ENCODE results near the gene NRDC.

NRDC gene

GRCh38 chr1:51870603-51871350, 7.8 kb downstream of the NRDC start:
- ChIA-PET POLR2A (no interaction called here), CTCF (no interaction called here)
- TF ChIP-seq PRDM1 (tag by site-specific recombination; IDR thresholded peaks at IDR 0.05) (peak; percentile 36; the same call in 1 of the 2 replicates), ZNF324 (tag by site-specific recombination; IDR thresholded peaks at IDR 0.05) (no peak), ZNF548 (tag by site-specific recombination; IDR thresholded peaks at IDR 0.05) (no peak), YY2 (tag by site-specific recombination; IDR thresholded peaks at IDR 0.05) (no peak), ZBTB17 (tag by site-specific recombination; IDR thresholded peaks at IDR 0.05) (peak; percentile 50)
- Histone ChIP-seq H3K4me1 (ENCODE audit: control insufficient read depth, insufficient read depth, low read length) (no peaks in the 10 kb centered on the region), H3K4me3 (ENCODE audit: low read depth, low read length) (no peak overlapping the region), H3K9me3 (ENCODE audit: control insufficient read depth, insufficient read depth, low read depth, low read length) (no peaks in the 10 kb centered on the region), H3K36me3 (ENCODE audit: control insufficient read depth in 2 of 2, insufficient read depth in 1 of 2, low read length in 2 of 2) (peaks cover 0 to 9% of the 10 kb centered on the region in 2 experiments; a peak in 1 of 3 replicates), H3K27ac (ENCODE audit: extremely low read depth, low read depth, low read length) (no peak overlapping the region)

GRCh38 chr1:51867479-51868232, 10.9 kb downstream of the NRDC start:
- Histone ChIP-seq H3K9me3 (ENCODE audit: control insufficient read depth, insufficient read depth, low read depth, low read length) (no peaks in the 10 kb centered on the region), H3K4me1 (ENCODE audit: control insufficient read depth, insufficient read depth, low read length) (no peaks in the 10 kb centered on the region), H3K27ac (ENCODE audit: extremely low read depth, low read depth, low read length) (no peak overlapping the region), H3K36me3 (ENCODE audit: control insufficient read depth in 2 of 2, insufficient read depth in 1 of 2, low read length in 2 of 2) (peaks cover 0 to 4% of the 10 kb centered on the region in 2 experiments; a peak in 1 of 3 replicates), H3K4me3 (ENCODE audit: low read depth, low read length) (no peak overlapping the region)
- POLR2A ChIA-PET: no interaction called here
- CTCF ChIA-PET: interaction anchor here (0.7 kb wide), 1 partner anchor 9 kb away, joined by 3 read pairs; no protein-coding TSS in a partner anchor
- TF ChIP-seq ZNF488 (tag by site-specific recombination; IDR thresholded peaks at IDR 0.05) (no peak), ZNF175 (tag by site-specific recombination; IDR thresholded peaks at IDR 0.05) (no peak), BCL11B (tag by site-specific recombination; IDR thresholded peaks at IDR 0.05; ENCODE audit: low read depth) (no peak), ZEB2 (tag by site-specific recombination; IDR thresholded peaks at IDR 0.05) (no peak), ZNF518A (tag by site-specific recombination; conservative IDR thresholded peaks at IDR 0.05; ENCODE audit: low read depth) (no peak), SCRT2 (tag by site-specific recombination; IDR thresholded peaks at IDR 0.05) (0 out of 2 replicates have a peak, but pooled peaks have one; percentile 22), ZNF214 (tag by site-specific recombination; IDR thresholded peaks at IDR 0.05; ENCODE audit: borderline replicate concordance) (no peak)

GRCh38 chr1:51863384-51863783, 15.1 kb downstream of the NRDC start:
- Histone ChIP-seq H3K36me3 (ENCODE audit: control insufficient read depth in 2 of 2, insufficient read depth in 1 of 2, low read length in 2 of 2) (peaks cover 0 to 4% of the 10 kb centered on the region in 2 experiments; a peak in 1 of 3 replicates), H3K4me3 (ENCODE audit: low read depth, low read length) (no peak overlapping the region), H3K9me3 (ENCODE audit: control insufficient read depth, insufficient read depth, low read depth, low read length) (no peaks in the 10 kb centered on the region), H3K4me1 (ENCODE audit: control insufficient read depth, insufficient read depth, low read length) (no peaks in the 10 kb centered on the region), H3K27ac (ENCODE audit: extremely low read depth, low read depth, low read length) (no peak overlapping the region)
- POLR2A ChIA-PET: no interaction called here
- no peak for TF ChIP-seq ZBTB10 (tag by site-specific recombination; IDR thresholded peaks at IDR 0.05)
- no peak for TF ChIP-seq ZNF555 (tag by site-specific recombination; conservative IDR thresholded peaks at IDR 0.05)
- no peak for TF ChIP-seq ZNF623 (tag by site-specific recombination; IDR thresholded peaks at IDR 0.05)
- CTCF ChIA-PET: interaction anchor here (0.9 kb wide), 1 partner anchor 33 kb away, joined by 3 read pairs; no protein-coding TSS in a partner anchor
